ENCODE measurements around the gene GMPPA.

- TF ChIP-seq CTCF (optimal IDR thresholded peaks at IDR 0.05 in 1 of 3, IDR thresholded peaks at IDR 0.05 in 1 of 3, conservative IDR thresholded peaks at IDR 0.05 in 1 of 3; ENCODE audit: extremely low read depth in 1 of 3, insufficient read depth in 2 of 3, low read length in 3 of 3) = no peak
- TF ChIP-seq EZH2 (IDR thresholded peaks at IDR 0.05; ENCODE audit: low read length) = no peak
These were observed 15.9 kb upstream of the GMPPA start for GRCh38 chr2:219482674-219483405.
